Natural killer cell (primary cell): Measurements from ENCODE around the gene AEBP1. TPM values are rescaled to one million over a fixed set of nuclear protein-coding genes. Genes with fewer than 3 reads are reported as not detected.

Experiments used
- ATAC-seq, 3 donors: fragments of 150-1000 bp in 2 of 3; fragments of 200-7000 bp in 1 of 3; cut with Tn5 transposase; 1 replicate in 1 of 3; 2 replicates in 2 of 3; pipeline ENCODE4 v1.10.0; 2021; ENCODE audit warnings: mild to moderate bottlenecking in 2 of 3, moderate library complexity in 2 of 3
- DNase-seq, 2 donors: peaks; one replicate each; pipeline versions ENCODE4 v3.0.0 to v3.0.0-alpha.2; 2013 to 2021; ENCODE audit warnings: mixed read lengths in 1 of 2
- H3K27ac ChIP-seq: one replicate; pipeline ENCODE4 v1.5.1; 2013; ENCODE audit warnings: mild to moderate bottlenecking, low read length
- H3K27me3 ChIP-seq: one replicate; pipeline ENCODE4 v1.6.1; 2013; ENCODE audit warnings: low read length; ENCODE audit not compliant: control insufficient read depth, insufficient read depth
- H3K36me3 ChIP-seq: one replicate; pipeline ENCODE4 v1.6.1; 2013; ENCODE audit warnings: low read length; ENCODE audit not compliant: control insufficient read depth, insufficient read depth
- H3K4me1 ChIP-seq: one replicate; pipeline ENCODE4 v1.6.1; 2013; ENCODE audit warnings: low read length; ENCODE audit not compliant: control insufficient read depth, insufficient read depth
- H3K4me3 ChIP-seq: one replicate; pipeline ENCODE4 v1.5.1; 2013; ENCODE audit warnings: low read length
- H3K9me3 ChIP-seq: one replicate; pipeline ENCODE4 v1.6.1; 2013; ENCODE audit warnings: low read length; ENCODE audit not compliant: control insufficient read depth, insufficient read depth
- H3K27ac Mint-ChIP-seq, 2 donors: one replicate each; pipeline ENCODE4 v1.8.0; 2022; ENCODE audit warnings: mild to moderate bottlenecking in 2 of 2, mixed read lengths in 2 of 2, moderate library complexity in 1 of 2
- H3K27me3 Mint-ChIP-seq, 2 donors: one replicate each; pipeline ENCODE4 v1.8.0; 2022; ENCODE audit warnings: low read depth in 2 of 2, mixed read lengths in 2 of 2
- H3K36me3 Mint-ChIP-seq: one replicate; pipeline ENCODE4 v1.8.0; 2022; ENCODE audit warnings: mixed read lengths
- H3K4me1 Mint-ChIP-seq, 2 donors: one replicate each; pipeline ENCODE4 v1.8.0; 2022; ENCODE audit warnings: mixed read lengths in 2 of 2
- H3K4me3 Mint-ChIP-seq: one replicate; pipeline ENCODE4 v1.8.0; 2022; ENCODE audit warnings: mild to moderate bottlenecking, moderate library complexity, mixed read lengths
- H3K9me3 Mint-ChIP-seq, 2 donors: one replicate each; pipeline ENCODE4 v1.8.0; 2022; ENCODE audit warnings: mixed read lengths in 2 of 2
- WGBS: methylation state at CpG from one replicate; pipeline ENCODE4 v1.1.7; 2013; ENCODE audit warnings: missing lambda C conversion rate; ENCODE audit not compliant: insufficient coverage; 5-methylcytosine and 5-hydroxymethylcytosine counted together
- intact Hi-C: fragments of 100-400 bp; cut with micrococcal nuclease; formaldehyde crosslinking; loops from one replicate; pipeline ENCODE4 v1.14.2; 2022
- total RNA-seq, 4 donors: library from RNA; stranded (reverse); fragments of 120-200 nt in 1 of 4; gene quantifications; one replicate each; pipeline versions ENCODE4 v1.2.3 to v1.2.4, GENCODE V29; 2013 to 2022
- TF ChIP-seq, protein P1 (sequence below): fragments of 200-600 bp; IDR thresholded peaks from one replicate; pipeline ENCODE4 v1.8.0; 2022; ENCODE audit warnings: antibody characterized with exemption

AEBP1 gene
- total RNA-seq, result 1 to 10 TPM; 3.3 to 9.0 (median 6.4) TPM
- total RNA-seq (2013), result 6.4 TPM

- no peaks in the 10 kb centered on the region for H3K9me3 ChIP-seq
- DNase-seq (peak in 1 of 2 donors; percentile 51), ATAC-seq (peak; percentile 59 to 82 (median 79))
- Mint-ChIP-seq H3K36me3 (no peaks in the 10 kb centered on the region), H3K27ac (peak within 1 kb of the TSS in 1 of 2 donors; percentile 27), H3K4me1 (peaks cover 7 to 12% of the 10 kb centered on the region in 2 donors), H3K4me3 (peak within 1 kb of the TSS; percentile 74), H3K9me3 (no peaks in the 10 kb centered on the region), H3K27me3 (peaks cover 0 to 14% of the 10 kb centered on the region in 2 donors)
- intact Hi-C loops, result no loop called here
- 2% methylated on average over 63 of the region's 87 CpGs for WGBS
- TF ChIP-seq, protein P1, sequence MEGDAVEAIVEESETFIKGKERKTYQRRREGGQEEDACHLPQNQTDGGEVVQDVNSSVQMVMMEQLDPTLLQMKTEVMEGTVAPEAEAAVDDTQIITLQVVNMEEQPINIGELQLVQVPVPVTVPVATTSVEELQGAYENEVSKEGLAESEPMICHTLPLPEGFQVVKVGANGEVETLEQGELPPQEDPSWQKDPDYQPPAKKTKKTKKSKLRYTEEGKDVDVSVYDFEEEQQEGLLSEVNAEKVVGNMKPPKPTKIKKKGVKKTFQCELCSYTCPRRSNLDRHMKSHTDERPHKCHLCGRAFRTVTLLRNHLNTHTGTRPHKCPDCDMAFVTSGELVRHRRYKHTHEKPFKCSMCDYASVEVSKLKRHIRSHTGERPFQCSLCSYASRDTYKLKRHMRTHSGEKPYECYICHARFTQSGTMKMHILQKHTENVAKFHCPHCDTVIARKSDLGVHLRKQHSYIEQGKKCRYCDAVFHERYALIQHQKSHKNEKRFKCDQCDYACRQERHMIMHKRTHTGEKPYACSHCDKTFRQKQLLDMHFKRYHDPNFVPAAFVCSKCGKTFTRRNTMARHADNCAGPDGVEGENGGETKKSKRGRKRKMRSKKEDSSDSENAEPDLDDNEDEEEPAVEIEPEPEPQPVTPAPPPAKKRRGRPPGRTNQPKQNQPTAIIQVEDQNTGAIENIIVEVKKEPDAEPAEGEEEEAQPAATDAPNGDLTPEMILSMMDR, result no peak
- peaks cover 4% of the 10 kb centered on the region for H3K27me3 ChIP-seq
- peaks cover 20% of the 10 kb centered on the region for H3K4me1 ChIP-seq
- peak within 1 kb of the TSS; percentile 30 for H3K4me3 ChIP-seq
- H3K36me3 ChIP-seq, result no peaks in the 10 kb centered on the region
- no peak within 1 kb of the TSS for H3K27ac ChIP-seq
These were observed at the start of gene AEBP1 for GRCh38 chr7:44103923-44104859. Gene AEBP1 (plus strand): TSS chr7:44104345. CDS start chr7:44104666, 321 bp downstream.

DNA sequence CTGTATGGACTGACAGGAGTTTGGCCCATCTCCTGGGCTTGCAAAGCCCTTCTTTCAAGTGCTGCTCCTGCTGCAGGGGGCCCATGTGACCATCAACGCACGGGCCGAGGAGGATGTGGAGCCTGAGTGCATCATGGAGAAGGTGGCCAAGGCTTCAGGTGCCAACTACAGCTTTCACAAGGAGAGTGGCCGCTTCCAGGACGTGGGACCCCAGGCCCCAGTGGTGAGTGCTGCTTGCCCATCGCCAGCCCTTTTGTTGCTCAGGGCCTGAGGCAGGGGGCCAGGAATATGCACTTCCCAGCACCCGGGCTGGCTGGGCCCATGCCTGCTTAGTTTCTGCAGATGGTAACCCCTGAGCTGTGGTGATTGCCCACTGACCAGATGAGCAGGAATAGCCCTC lies 47.5 kb upstream of the AEBP1 start:
- Mint-ChIP-seq H3K36me3 (no peaks in the 10 kb centered on the region), H3K4me3 (no peak overlapping the region), H3K9me3 (no peaks in the 10 kb centered on the region), H3K27ac (no peak overlapping the region), H3K4me1 (peaks cover 7 to 10% of the 10 kb centered on the region in 2 donors), H3K27me3 (no peaks in the 10 kb centered on the region)
- Histone ChIP-seq H3K27ac (no peak overlapping the region), H3K27me3 (no peaks in the 10 kb centered on the region), H3K4me1 (peaks cover 33% of the 10 kb centered on the region), H3K9me3 (no peaks in the 10 kb centered on the region), H3K4me3 (no peak overlapping the region), H3K36me3 (peaks cover 81% of the 10 kb centered on the region)
- TF ChIP-seq, protein P1, result no peak
- ATAC-seq (no peak), DNase-seq (no peak)
- intact Hi-C loops, result no loop called here
- 99% methylated on average over 7 of the region's 7 CpGs for WGBS

GRCh38 chr7:44057181-44057848 lies 46.8 kb upstream of the AEBP1 start:
- Histone ChIP-seq H3K36me3 (peaks cover 82% of the 10 kb centered on the region), H3K4me1 (peaks cover 32% of the 10 kb centered on the region), H3K9me3 (no peaks in the 10 kb centered on the region), H3K27me3 (no peaks in the 10 kb centered on the region), H3K4me3 (no peak overlapping the region), H3K27ac (no peak overlapping the region)
- H3K4me3 Mint-ChIP-seq, result no peak overlapping the region
- DNase-seq (no peak), ATAC-seq (no peak)
- 96% methylated on average over 11 of the region's 11 CpGs for WGBS
- no peaks in the 10 kb centered on the region for H3K27me3 Mint-ChIP-seq
- peaks cover 7 to 10% of the 10 kb centered on the region in 2 donors for H3K4me1 Mint-ChIP-seq
- intact Hi-C loops, result no loop called here
- H3K36me3 Mint-ChIP-seq, result no peaks in the 10 kb centered on the region
- TF ChIP-seq, protein P1, result no peak
- H3K27ac Mint-ChIP-seq, result peak overlapping the region in 1 of 2 donors; percentile 40
- H3K9me3 Mint-ChIP-seq, result no peaks in the 10 kb centered on the region
